ENCODE measurements around the gene LRMDA.

DNA sequence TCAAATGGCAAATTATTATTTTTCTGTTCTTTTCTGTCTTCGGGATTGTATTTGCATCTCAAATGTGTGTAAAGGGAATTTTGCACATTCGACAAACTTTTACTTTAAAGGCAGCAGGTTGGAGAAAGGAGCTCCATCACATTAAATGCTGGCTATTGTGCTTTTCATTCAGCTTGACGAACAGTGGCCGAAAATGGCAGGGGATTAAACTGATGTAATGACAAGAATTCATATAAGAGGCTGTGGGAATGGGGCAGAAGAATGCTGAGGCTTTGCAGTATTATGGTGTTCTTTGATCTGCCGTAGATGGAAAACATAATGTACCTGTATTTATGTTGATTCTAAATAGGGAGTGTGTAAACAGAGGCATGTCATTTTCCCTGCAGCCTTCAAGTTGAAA lies 376.0 kb downstream of the LRMDA start:
- TF ChIP-seq EZH2 (IDR thresholded peaks at IDR 0.05; ENCODE audit: borderline replicate concordance, low read depth, low read length, severe bottlenecking): no peak
- TF ChIP-seq, protein P1, sequence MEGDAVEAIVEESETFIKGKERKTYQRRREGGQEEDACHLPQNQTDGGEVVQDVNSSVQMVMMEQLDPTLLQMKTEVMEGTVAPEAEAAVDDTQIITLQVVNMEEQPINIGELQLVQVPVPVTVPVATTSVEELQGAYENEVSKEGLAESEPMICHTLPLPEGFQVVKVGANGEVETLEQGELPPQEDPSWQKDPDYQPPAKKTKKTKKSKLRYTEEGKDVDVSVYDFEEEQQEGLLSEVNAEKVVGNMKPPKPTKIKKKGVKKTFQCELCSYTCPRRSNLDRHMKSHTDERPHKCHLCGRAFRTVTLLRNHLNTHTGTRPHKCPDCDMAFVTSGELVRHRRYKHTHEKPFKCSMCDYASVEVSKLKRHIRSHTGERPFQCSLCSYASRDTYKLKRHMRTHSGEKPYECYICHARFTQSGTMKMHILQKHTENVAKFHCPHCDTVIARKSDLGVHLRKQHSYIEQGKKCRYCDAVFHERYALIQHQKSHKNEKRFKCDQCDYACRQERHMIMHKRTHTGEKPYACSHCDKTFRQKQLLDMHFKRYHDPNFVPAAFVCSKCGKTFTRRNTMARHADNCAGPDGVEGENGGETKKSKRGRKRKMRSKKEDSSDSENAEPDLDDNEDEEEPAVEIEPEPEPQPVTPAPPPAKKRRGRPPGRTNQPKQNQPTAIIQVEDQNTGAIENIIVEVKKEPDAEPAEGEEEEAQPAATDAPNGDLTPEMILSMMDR (IDR thresholded peaks at IDR 0.05; ENCODE audit: borderline replicate concordance, extremely low read depth, low read length, poor library complexity, severe bottlenecking): no peak

Measured in DND-41 (cell line).